HG03565 (cell line): ENCODE measurements around the gene STX1B.
"Not testable (repeated sequence)": the region's sequence is repeated elsewhere in the genome, so short reads cannot be mapped to it uniquely, and the experiment has no call there.

ENCODE experiments used
- ATAC-seq: cut with Tn5 transposase; IDR thresholded peaks from one replicate; pipeline ENCODE4 v1.9.1; 2021; ENCODE audit warnings: mild to moderate bottlenecking, moderate library complexity; ENCODE audit not compliant: unreplicated experiment

The STX1B gene

DNA sequence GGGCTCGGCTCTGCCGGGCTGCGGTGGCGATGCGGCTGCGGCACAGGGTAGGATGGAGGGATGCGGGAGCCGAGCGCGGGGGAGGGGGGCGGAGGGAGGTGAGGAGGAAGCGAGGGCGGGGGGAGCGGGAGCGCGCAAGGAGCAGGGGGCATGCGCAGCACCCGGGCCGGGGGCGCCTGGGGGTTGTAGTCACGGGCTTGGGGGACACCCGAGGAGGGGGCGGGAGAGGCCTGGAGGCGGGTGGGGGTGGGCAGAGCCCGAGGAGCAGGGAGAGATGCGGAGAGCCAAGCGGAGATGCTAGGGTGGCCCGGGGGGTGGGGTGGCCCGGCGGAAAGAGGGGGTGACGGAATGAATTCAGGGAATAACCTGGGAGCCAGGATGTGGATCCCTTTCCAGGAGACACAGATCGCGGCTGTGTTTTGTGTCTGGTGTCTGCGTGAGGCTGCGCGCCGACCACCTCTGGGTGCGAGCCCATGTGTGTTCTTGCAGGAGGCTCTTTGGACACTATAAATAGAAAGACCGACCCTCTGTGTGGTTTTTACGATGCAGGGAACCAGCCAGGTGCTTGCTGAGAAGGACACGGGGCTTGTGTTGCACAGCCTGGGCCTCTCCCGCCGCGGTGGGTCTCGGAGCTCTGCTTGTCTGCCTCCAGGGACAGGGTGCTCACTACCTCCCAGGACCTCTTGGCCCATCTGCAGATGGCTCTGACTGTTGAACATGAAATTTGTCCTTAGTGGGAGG, at the start of gene STX1B:
TSS of gene STX1B (minus strand) at position 54 of the 741 bp plus-strand sequence. CDS start 242 bp downstream, outside the sequence.
- no peak for ATAC-seq

DNA sequence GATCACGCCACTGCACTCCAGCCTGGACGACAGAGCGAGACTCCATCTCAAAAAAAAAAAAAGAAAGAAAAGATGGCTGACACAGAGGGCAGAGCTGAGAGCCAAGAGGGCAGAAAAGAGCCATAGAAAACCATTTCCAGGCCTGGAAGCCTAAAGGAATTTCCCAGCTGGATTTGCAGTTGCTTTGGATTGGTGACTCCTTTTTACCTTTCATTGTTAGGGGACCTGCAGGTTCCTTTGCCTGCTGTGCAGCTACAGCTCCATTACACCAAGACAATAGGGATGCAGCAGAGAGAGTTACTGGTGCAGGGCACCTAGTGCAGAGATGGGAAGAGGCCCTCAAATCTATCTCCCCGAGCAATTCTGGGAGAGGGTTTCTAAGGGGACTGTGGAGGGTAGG, 45.2 kb upstream of the STX1B start:
- no peak for ATAC-seq

GRCh38 chr16:31052114-31052513, 41.7 kb upstream of the STX1B start:
- no peak for ATAC-seq

GRCh38 chr16:31050280-31051030, 40.0 kb upstream of the STX1B start:
- no peak for ATAC-seq

GRCh38 chr16:31043898-31044481, 33.6 kb upstream of the STX1B start:
- ATAC-seq = no peak

DNA sequence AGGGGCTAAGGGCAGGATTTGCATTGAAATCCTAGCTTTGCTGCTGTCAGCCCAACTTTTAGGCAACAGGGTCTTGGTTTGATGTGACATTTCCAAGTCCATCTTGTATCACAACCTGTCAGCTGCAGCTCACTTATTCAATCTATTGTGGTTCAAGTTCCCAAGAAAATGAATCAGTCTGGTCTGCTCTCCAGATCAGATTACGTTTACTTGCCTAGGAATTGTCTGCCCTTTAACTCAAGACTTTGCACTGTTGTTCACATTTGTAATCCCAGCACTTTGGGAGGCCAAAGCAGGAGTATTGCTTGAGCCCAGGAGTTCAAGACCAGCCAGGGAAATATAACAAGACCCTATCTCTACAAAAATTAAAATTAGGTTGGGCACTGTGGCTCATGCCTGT, 32.9 kb upstream of the STX1B start:
- ATAC-seq = no peak

GRCh38 chr16:31042866-31043265, 32.4 kb upstream of the STX1B start:
- no peak for ATAC-seq

GRCh38 chr16:31038993-31039392, 28.6 kb upstream of the STX1B start:
- no peak for ATAC-seq

DNA sequence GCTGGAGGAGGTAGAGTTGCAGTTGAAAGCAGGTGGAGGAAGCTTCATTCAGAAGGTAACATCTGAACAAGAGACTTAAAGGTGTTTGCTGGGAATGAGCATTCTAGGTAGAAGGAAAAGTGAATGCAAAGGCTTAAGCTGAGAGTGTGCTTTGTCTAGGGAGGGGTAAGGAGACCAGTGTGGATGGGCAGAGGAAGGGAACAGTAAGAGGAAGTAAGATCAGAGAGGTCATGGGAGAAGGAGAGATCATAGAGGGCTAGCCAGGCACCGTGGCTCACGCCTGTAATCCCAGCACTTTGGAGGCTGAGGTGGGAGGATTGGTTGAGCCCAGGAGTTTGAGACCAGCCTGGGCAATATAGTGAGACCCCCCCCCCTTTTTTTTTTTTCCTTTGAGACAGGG, 26.3 kb upstream of the STX1B start:
- ATAC-seq = no peak

- peak; percentile 30 for ATAC-seq
These were observed 23.5 kb upstream of the STX1B start for GRCh38 chr16:31033709-31034492.

DNA sequence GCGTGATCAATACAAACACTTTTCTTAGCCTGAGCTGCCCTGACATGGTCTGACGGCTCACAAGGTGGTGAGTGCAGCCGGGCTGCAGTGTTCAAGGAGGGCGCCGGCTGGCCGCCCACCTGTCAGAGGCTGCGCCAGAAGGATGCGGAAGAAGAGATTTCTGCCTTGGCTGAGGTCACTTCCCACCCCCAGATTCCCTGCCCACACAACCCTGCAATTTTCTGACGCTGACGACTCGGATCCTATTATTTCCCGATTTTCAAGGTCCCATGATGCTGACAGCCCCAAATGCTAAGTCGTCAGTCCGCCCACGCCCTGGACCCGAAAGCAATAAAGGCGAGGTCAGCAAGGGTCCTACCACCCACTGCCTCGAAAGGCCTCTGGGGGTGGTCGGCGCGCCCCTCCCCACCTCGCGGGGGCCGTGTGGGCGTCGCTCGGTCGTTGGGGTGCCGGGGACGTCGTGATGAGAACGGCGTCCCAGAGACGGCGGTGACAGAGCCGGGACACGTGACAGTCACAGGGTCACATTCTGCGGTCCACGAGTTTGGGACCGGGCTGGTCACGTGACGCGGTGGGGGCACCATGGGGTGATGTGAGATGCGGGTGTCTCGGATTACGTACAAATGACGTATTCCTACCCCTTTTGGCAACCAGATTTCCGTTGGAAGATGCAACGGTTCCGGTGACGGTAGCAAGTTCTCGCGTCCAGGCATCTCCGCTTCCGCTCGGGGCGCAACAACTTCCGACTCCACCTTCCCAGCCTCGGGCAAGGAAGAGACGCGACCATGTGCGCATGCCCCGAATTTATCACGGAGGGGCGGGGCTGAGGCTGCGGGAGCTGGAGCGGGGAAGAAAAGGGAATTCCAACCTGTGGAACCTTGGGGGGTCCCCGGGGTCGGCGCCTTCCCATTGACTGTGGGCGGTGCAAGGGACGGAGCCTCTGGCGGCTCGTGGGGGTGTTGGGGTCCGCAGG, 22.6 kb upstream of the STX1B start, which contains the start of gene STX4:
TSS of gene STX4 (plus strand) at position 823 of the 973 bp plus-strand sequence. CDS start 248 bp downstream, outside the sequence.
- peak; percentile 75 for ATAC-seq

DNA sequence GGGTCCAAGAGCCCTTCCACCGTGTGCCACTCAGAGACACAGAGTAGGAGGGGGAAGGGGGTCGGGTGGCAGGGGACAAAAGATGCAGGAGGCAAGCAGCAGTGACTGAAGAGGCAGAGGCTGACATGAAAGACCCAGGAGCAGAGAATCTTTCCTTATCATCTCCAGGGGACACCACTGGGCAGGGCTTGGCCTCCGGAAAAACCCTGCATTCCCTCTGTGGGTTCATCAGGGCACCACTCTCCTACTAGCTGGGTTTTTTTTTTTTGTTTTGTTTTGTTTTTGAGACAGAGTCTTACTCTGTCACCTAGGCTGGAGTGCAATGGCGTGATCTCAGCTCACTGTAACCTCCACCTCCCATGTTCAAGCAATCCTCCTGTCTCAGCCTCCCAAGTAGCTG, 20.8 kb upstream of the STX1B start:
- ATAC-seq = no peak

GRCh38 chr16:31029272-31029671, 18.8 kb upstream of the STX1B start:
- ATAC-seq = no peak

GRCh38 chr16:31025339-31025738, 14.9 kb upstream of the STX1B start:
- ATAC-seq = no peak

- no peak for ATAC-seq
These were observed 13.3 kb upstream of the STX1B start for GRCh38 chr16:31023627-31024226.

GRCh38 chr16:31023252-31023602, 12.8 kb upstream of the STX1B start:
- no peak for ATAC-seq

GRCh38 chr16:31022544-31023251, 12.3 kb upstream of the STX1B start:
- no peak for ATAC-seq

DNA sequence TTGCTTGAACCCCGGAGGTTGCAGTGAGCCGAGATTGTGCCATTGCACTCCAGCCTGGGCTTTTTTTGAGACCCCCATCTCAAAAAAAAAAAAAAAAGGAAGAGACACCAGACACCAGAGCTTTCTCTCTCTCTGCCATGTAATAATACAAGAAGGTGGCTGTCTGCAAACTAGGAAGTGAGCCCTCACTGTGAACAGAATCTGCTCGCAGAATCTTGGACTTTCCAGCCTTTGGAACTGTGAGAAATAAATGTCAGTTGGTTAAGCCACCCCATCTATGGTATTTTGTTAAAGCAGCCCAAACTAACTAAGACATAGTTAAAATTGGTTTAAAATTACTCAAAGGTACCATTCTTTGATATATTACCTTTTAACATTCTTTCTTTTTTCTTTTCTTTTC, 10.1 kb upstream of the STX1B start:
- ATAC-seq = no peak

GRCh38 chr16:31017756-31018155, 7.3 kb upstream of the STX1B start:
- not testable (repeated sequence) for ATAC-seq
